Stimulated activated CD4-positive, alpha-beta T cell treated with anti-CD3 and anti-CD28 coated beads, Interleukin-2, amount 100 ng/mL, for 4 hours (primary cell): ENCODE measurements around the gene MTA1.

ENCODE experiments used
- DNase-seq: peaks from one replicate; pipeline ENCODE4 v3.0.0-alpha.2; 2020; ENCODE audit warnings: low read depth

MTA1 gene

DNA sequence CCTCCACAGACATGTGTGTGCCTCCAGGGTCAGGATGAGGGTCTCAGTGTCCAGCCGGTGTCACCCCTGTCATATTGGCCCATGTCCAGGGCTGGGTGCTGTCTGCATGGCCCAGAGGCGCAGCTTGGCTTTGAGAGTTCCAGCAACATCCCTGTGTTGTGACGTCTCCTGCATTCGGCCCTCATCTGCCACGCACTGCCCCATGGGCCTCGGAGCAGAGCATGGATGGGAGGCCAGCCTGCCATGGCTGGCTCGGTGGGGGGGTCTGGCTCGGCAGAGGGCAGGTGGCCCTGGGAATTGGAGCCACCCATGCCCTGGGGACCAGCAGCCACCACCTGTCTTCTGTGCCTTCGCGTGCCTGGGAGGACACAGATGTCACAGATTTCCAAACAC lies 32.1 kb upstream of the MTA1 start:
- DNase-seq = no peak

DNA sequence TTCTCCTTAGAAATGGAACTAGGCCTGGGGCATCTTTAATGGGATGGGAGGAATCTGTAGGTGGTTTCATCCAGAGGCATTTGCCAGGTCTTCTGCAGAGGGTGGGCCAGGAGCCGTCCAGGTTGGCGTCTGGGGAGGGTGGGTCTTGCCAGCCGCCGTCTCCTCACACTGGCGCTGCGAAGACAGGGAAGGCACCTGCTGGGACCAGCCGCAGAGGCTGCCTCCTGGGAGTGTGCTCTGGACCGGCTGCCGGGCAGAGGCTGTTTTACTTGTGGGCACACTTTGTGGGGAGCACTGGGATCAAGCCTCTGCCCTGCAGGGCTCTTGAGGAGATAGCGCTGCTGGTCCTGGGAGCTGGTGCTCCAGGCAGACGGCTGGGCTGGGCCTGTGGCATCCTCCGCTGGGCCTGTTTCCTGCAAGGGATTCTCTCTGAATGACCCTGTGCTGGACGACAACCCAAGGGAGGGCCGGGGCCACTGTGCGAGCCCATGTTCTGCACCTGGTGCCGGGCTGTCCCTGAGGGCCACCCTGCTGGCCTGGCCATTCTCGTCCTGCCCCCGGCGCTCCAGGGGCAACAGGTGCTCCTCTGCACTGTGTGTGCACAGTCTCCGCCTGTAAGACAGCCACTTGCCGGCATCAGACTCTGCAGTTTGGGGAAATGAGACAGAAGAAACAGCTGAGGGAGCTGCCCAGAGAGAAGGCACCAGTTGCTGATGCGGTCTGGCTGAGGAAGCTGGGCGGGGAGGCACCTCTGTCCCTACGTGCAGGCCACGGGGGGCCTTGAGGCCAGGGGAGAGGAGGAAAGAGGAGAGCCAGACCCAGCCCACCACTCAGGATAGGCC lies 31.3 kb upstream of the MTA1 start:
- no peak for DNase-seq

DNA sequence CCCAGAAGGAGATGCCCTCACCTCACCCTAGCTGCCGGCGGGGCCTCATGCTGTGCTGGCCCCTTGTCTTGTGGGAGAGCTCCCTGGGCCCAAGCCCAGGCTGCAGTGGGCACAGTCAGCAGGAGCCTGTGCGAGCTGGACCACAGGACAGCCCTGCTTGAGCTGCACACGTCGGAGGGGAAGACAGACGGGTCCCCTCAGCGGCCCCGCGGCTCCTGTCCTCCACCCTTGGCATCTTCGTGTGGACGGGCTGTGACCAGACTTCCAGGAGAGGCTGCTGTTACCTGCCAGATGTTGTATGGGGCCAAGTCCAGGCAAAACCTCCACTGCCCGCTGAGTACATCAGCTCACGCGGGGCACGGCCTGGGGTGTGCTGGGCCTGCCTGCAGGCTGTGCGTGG lies 30.7 kb upstream of the MTA1 start:
- DNase-seq = no peak

DNA sequence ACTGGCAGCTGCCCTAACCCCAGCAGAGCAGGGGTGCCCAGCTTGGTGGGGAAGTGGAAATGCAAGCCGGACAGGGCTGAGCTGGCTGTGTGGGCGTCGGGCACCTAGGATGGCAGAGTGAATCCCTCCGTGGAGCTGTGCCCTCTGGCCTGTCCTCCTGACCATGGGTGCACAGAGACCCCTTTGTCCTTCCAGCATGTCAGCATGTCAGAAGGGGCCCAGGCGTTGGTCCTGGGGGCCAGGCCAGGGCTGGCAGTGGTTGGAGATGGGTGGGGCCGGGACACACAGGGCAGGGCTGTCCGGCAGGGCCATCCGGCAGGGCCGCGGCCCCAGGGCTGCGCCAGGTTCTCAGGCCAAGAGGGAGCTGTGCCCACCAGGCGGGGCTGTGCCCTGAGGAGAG lies 30.1 kb upstream of the MTA1 start:
- no peak for DNase-seq

DNA sequence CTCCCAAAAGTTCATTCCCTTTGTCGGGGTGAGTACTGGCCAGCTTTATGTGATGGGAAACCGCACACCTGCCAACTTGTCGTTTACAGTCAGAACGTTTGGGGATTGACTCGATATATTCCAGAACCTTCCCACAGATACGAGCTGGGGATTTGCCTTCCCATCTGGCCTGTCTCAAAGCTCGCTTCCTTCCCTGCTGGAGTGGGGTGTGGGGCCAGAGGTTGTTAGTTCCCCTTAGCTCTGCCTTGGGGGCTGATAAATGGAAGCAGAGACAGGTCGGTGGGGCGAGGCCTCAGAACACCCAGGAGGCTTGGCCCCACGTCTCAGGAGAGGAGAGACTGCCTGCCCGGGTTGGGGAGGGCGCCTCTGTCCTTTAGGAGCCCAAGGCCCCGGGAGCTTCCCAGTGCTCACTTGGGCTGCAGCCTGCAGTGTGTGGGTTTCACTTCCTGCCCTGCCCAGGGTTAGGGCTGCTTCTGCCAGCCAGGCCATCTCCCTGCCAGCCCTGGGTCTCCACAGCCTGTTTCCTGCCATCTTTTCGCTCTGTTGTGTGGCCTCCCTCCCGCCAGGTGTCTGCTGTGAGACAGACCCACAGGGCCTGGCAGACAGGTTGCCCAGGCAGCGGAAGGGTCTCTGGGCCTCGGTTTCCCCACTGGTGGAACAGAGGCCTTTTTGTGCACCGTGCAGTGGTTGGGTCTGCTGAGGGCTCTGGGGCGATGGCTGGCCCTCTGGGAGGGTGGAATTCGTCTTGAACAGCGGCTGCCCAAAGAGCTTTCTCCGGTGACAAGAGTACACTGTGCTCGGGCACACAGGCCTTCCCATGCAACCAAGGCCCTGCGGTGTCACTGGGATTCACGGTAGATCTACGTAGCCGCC lies 29.4 kb upstream of the MTA1 start:
- DNase-seq = no peak

DNA sequence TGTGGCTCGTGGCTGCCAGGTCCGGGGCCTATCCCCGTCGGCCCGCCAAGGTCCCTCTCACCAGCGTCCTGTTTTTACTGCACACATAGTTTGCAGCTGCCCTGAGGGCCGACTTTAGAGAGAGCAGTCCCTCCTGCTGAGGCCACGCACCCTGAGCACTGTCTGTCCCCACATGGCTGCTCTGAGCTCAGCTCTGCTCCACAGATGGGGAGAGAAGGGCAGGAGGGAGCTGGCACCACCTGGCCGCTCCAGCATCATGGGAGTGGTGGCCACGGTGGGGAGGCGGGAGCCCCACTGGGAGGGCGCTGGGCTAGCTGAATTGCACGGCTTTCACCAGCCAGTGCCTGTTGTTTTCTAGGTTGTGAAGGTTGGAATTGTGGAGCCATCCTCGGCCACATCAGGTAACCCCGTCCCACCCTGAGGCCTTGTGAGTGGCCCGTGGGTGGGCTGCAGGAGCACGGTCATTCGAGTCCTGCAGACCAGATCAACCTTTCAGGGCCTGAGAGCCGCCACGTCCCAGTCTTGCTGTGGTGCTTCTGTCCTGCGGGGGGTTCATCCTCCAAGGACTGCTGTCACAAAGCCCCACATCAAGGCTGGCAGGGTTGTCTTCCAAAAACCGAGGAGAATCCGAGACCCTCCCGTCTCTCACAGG lies 28.7 kb upstream of the MTA1 start:
- DNase-seq = no peak

DNA sequence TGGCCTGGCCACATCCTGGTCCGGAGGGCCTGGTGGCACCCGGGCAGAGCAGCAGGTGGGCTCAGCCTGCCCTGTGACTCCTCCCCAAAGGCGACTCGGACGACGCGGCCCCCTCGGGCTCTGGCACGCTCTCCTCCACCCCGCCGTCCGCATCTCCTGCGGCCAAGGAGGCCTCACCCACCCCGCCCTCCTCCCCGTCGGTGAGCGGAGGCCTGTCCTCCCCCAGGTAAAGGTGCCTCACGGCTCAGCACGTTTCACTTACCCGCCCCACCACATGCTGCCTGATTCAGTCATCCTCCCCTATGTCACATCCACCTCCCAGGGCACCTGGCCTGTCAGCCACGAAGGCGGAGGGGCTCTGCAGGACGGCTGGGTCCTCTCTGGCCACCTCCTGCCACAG lies 28.1 kb upstream of the MTA1 start:
- DNase-seq = no peak

DNA sequence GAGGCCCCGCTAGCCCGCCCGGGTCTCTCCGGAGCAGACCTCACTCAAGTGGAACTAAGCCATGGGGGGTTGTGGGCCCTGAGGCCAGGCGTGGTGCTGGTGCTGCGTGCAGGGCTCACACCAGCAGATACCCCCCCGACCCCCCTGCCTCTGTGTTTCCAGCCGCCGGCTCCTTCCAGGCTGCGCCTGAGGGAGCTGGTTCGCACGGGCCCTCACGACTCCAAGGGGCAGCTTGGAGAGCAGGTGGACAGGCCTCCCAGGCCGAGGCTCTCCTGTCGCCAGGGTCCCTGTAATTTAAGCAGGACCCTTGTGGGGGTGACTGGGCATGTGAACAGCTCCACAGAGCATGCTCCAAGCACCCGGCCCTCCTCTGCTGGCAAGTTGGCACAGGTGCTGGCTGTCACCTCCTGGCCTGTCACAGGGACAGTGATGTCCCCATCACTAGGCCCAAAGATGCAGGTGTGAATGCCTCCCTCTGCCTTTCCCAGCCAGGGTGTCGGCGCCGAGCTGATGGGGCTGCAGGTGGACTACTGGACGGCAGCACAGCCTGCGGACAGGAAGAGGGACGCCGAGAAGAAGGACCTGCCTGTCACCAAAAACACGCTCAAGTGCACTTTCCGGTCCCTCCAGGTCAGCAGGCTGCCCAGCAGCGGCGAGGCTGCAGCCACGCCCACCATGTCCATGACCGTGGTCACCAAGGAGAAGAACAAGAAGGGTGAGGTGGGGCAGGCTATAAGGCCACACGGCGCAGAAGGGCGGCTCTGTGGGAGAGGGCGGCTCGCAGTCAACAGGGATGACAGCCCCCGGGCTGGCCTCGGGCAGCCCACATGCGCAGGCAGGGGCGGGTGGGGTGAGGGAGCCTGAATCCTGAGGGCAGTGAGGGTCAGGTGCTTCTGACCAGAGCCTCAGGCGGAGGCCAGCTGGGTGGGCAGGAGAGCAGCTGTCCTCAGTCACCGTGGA lies 27.2 kb upstream of the MTA1 start:
- DNase-seq = no peak

DNA sequence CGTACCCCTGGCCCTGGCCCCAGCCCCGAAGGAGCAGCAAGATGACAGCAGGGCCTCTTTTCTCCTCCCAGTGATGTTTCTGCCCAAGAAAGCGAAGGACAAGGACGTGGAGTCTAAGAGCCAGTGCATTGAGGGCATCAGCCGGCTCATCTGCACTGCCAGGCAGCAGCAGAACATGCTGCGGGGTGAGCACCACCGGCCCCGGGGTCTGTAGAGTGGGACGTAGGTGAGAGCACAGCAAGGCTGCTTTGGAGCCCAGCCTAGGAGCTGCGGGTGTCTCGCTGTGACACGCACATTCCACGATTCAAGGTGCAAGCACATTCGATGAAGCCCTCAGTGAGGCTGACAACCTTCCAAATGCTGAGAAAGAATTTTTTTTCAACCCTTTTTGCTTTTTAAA lies 26.5 kb upstream of the MTA1 start:
- DNase-seq = no peak

DNA sequence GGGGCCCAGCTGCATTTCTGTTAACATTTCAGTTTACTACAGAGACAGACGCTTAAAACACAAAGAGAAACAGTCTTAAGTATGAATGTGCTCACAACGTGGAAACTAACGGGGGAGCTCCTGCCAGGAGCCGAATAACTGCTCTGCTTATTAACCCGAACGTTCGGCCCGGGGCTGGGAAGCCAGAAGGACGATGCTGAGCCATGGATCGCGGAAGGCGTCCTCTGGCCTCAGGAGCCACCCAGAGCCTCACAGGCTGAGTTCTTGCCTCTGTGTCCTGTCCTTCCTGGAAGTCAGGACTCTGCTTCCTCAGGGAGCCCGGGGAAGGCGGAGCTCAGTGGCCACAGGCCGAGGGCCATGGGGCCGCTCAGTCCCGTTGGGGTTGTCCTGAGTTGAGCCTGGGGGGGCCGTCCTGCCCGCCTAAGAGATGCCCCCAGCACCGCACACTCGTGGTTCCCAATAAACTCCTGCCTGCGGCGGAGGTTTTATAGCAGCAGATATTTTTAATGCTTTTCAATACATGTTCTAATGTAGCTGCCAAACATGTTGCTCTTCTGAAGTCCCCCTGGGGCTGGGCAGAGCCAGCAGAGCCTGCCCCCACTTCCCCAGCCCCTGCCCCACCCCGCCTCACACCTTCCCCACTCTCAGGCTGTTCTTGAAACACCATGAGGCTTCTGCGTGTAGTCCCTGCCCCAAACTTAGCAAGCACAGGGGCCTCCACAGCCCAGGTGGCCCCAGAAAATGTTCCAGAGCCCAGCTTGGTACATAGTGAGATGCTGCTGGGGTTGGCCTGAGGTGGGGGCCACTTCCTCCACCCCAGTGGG lies 24.7 kb upstream of the MTA1 start:
- no peak for DNase-seq

DNA sequence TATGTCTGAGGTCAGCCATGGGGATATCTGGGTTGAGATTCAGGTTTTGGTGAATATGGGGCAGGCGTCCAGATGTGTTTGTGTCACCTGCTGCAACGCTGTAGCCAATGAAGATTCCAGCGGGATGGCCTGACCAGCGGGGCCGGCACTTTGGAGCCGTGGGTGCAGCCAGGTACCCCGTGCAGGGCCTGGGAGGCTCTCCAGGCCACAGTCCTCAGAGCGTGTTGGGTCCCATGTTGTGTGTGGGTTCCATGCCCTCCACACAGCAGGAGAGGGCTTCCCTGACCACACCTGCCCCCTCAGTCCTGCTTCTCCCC lies 24.1 kb upstream of the MTA1 start:
- DNase-seq = no peak

DNA sequence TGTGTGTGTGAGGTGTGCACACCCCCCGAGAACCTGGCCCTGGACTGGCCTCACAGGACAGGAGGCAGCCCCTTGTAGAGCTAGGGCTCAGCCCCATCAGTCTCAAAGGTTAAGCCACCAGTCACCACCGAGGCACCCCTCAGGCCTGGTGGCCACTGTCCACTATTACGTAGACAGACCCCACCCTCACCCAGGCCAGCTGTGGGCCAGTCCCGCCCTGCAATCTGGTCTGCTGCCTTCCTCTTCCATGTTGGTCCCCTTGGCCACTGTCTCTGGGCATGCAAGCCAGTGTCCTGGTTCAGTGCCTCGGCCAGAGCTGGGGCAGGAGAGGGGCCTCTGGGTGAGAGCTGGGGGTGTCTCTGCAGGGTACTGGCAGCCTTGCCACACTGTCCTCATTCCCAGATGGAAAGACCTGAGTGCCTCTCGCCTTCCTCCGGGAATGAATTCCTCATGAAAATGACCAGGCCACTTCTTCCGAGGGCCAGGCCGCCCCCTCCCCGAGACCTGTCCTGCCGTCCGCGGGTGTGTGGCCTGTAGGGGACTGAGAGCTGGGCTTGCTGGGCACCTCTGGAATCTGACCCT lies 22.2 kb upstream of the MTA1 start:
- DNase-seq = no peak

DNA sequence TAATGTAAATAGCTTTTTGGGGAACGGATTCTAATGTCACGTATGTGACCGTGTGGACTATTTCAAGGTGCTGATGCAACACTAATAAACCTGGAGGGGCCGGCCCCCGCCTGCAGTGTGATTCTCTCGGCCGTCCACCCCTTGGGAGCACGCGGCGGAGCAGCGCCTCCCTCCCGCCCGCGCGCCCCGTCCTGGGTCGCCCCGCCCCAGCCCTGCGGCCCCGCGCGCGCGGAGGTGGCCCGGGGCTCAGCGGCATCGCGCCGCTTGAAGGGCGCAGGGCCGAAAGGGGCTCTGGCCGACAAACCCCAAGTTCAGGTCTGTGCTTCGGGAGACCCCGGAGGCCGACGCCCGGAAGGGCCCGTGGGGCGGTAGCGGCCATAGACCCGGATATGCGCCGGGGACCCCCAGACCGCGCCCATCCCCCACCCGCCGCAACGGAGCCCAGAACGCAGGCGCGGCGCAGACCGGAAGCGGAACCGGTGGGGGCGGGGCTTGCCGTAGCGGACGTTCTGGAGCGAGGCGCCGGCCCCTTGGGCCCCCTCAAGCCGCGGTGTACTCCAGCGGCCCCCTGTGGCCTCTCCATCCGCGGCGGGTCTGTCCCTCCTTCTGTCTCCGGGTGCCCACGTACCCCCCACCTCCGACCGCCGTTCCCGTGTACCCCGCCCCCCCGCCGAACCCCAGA lies 21.4 kb upstream of the MTA1 start, which contains the start of gene TEX22:
TSS of gene TEX22 (plus strand) at position 495 of the 682 bp plus-strand sequence. CDS start 803 bp downstream, outside the sequence.
- peak; percentile 87 for DNase-seq

DNA sequence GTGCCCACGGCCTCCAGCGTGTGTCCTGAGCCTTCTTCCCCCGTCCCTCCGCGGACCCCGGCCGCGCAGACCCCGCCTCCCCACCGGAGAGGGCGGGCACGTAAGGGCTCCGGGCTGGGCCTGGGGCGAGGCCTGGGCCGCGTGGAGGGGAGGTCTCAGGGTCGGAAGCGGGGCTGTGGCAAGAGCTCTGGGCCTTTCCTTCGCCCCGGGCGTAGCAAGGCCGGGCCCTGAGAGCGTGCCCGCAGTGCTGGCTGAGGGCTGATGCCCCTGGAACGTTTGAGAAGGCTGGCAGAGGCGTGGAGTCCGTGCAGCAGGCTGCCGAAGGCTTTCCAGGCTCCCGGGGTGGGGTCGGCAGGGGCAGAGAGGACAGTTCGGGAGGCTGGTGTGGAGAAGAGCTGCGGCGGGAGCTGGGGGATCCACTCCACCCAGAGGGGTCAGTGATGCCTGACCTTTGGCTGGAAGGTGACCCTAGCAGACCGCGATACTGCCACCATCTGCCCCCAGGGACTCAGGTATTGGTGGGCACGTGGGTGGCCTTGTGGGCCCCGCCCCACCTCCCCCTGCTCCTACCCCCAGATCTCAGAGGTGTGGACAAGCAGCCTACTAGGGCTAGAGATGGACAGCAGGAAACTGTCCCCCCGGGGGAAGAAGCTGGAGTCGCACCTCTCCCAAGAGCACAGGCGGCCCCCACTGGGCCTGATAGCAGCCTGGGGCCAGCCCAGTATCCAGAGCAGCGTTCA lies 20.7 kb upstream of the MTA1 start:
- DNase-seq = peak; percentile 14

DNA sequence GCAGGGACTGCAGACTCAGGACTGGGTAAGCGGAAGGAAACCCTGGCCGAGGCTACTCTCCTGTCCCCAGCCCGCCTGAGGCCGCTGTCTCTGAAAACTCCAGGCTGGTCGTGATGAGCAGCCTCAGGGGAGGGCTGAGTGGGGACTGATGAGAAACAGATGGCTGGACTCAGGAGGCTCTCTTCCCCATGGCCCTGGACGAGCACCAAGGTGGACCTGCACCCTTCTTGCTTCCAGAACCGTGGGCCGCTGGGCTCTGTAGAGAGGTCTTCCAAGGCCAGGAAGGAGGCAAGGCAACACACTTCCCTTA lies 20.2 kb upstream of the MTA1 start:
- no peak for DNase-seq

DNA sequence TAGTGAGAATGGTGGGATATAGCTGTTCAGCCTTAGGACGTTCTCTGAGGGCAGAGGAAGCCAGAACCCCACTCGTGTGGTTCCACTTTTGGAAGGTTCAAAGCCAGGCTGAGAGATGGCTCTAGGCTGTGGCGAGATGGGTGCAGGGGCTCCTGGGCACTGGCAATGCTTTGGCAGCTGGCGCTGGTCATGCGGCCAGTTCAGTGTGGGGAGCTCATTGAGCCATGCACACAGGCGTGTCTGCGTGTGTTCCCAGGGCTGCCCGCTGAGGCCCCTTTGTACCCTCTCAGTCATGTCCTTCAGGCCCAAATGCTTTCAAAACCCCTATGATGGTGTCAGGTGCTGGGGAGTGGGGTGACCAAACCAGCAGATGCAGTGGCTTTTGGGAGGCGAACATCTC lies 19.6 kb upstream of the MTA1 start:
- no peak for DNase-seq

DNA sequence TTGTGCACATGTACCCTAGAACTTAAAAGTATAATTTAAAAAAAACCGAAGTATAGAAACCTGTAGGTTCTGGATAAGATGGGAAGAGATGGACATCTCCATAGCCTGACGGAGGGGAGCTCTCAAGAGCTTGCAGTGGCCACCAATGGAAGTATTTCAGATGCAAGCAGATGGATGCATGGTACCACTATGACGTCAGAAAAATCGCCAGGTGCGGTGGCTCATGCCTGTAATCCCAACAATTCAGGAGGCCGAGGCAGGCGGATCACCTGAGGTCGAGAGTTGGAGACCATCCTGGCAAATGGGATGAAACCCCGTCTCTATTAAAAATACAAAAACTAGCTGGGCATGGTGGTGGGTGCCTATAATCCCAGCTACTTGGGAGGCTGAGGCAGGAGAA lies 17.9 kb upstream of the MTA1 start:
- DNase-seq = no peak

DNA sequence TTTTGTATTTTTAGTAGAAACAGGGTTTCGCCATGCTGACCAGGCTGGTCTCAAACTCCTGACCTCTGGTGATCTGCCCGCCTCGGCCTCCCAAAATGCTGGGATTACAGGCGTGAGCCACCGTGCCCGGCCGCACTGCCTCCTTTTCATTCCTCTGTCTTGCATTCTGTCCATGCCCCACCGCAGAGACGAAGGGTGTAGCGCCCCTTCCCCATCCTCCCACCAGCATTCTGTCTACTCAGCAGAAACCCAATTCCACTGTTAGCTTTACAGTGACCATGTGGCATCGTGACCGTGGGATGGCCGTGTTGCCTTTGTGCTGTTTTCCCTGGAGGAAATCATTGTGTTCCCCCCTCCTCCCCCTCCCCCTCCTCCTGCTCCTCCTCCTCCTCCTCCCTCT lies 11.0 kb upstream of the MTA1 start:
- DNase-seq = no peak

DNA sequence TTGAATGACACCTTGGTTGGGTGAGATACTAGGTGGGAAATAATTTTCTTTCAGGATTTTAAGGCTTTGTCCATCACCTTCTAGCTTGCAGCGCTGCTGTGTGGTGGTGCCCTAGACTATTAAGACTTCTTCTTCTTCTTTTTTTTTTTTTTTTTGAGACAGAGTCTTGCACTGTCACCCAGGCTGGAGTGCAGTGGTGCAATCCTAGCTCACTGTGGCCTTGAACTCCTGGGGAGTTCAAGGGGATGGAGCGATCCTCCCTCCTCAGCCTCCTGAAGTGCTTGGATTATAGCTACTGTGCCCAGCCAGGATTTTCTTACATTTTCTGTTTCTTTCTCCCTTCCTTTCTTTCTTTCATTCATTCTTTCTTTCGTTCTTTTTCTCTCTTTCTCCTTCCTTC lies 10.3 kb upstream of the MTA1 start:
- DNase-seq = no peak
